ENCODE data around the gene CDH13.

The CDH13 gene

GRCh38 chr16:83019963-83020362, 393.2 kb downstream of the CDH13 start:
- Histone ChIP-seq H3F3A (ENCODE audit: insufficient read depth, low read length) (no peaks in the 10 kb centered on the region), H4K20me1 (ENCODE audit: insufficient read depth, low read length) (no peaks in the 10 kb centered on the region), H3K27ac (ENCODE audit: low read length) (no peak overlapping the region), H3K79me2 (ENCODE audit: low read length) (no peaks in the 10 kb centered on the region), H3K4me1 (ENCODE audit: low read length) (no peaks in the 10 kb centered on the region), H3K27me3 (replicated peaks; ENCODE audit: insufficient read depth, low read length) (no peaks in the 10 kb centered on the region), H3K36me3 (replicated peaks; ENCODE audit: insufficient read depth, low read length) (no peaks in the 10 kb centered on the region), H3K4me2 (ENCODE audit: low read depth, low read length) (no peak overlapping the region), H2AFZ (ENCODE audit: low read length) (no peak overlapping the region), H3K4me3 (ENCODE audit: low read length) (no peak overlapping the region), H3K9ac (ENCODE audit: low read length) (no peak overlapping the region), H3K9me3 (replicated peaks; ENCODE audit: insufficient read depth, low read length) (no peaks in the 10 kb centered on the region), H3K9me2 (replicated peaks; ENCODE audit: insufficient read depth, low read length) (no peaks in the 10 kb centered on the region)
- no peak for TF ChIP-seq CTCF (IDR thresholded peaks at IDR 0.05; ENCODE audit: low read length)
- no peak for TF ChIP-seq EZH2 (optimal IDR thresholded peaks at IDR 0.05; ENCODE audit: low read depth, low read length)
- TF ChIP-seq EZH2phosphoT487 (IDR thresholded peaks at IDR 0.05; ENCODE audit: low read length) = no peak
- no peak for DNase-seq

GRCh38 chr16:83021045-83021444, 394.3 kb downstream of the CDH13 start:
- no peak for TF ChIP-seq CTCF (IDR thresholded peaks at IDR 0.05; ENCODE audit: low read length)
- TF ChIP-seq EZH2 (optimal IDR thresholded peaks at IDR 0.05; ENCODE audit: low read depth, low read length) = no peak
- no peak for TF ChIP-seq EZH2phosphoT487 (IDR thresholded peaks at IDR 0.05; ENCODE audit: low read length)
- H4K20me1 ChIP-seq (ENCODE audit: insufficient read depth, low read length) = no peaks in the 10 kb centered on the region
- no peak overlapping the region for H3K27ac ChIP-seq (ENCODE audit: low read length)
- no peaks in the 10 kb centered on the region for H3K27me3 ChIP-seq (replicated peaks; ENCODE audit: insufficient read depth, low read length)
- no peaks in the 10 kb centered on the region for H3K36me3 ChIP-seq (replicated peaks; ENCODE audit: insufficient read depth, low read length)
- H3K79me2 ChIP-seq (ENCODE audit: low read length) = no peaks in the 10 kb centered on the region
- no peak overlapping the region for H2AFZ ChIP-seq (ENCODE audit: low read length)
- no peak overlapping the region for H3K4me2 ChIP-seq (ENCODE audit: low read depth, low read length)
- H3K9me3 ChIP-seq (replicated peaks; ENCODE audit: insufficient read depth, low read length) = no peaks in the 10 kb centered on the region
- no peak overlapping the region for H3K4me3 ChIP-seq (ENCODE audit: low read length)
- no peak overlapping the region for H3K9ac ChIP-seq (ENCODE audit: low read length)
- no peaks in the 10 kb centered on the region for H3F3A ChIP-seq (ENCODE audit: insufficient read depth, low read length)
- H3K4me1 ChIP-seq (ENCODE audit: low read length) = no peaks in the 10 kb centered on the region
- no peak for DNase-seq
- H3K9me2 ChIP-seq (replicated peaks; ENCODE audit: insufficient read depth, low read length) = no peaks in the 10 kb centered on the region

GRCh38 chr16:83021746-83022145, 395.0 kb downstream of the CDH13 start:
- Histone ChIP-seq H3K4me3 (ENCODE audit: low read length) (no peak overlapping the region), H3K79me2 (ENCODE audit: low read length) (no peaks in the 10 kb centered on the region), H2AFZ (ENCODE audit: low read length) (no peak overlapping the region), H3K27ac (ENCODE audit: low read length) (no peak overlapping the region), H4K20me1 (ENCODE audit: insufficient read depth, low read length) (no peaks in the 10 kb centered on the region), H3K27me3 (replicated peaks; ENCODE audit: insufficient read depth, low read length) (no peaks in the 10 kb centered on the region), H3K9me2 (replicated peaks; ENCODE audit: insufficient read depth, low read length) (no peaks in the 10 kb centered on the region), H3K4me2 (ENCODE audit: low read depth, low read length) (no peak overlapping the region), H3K9me3 (replicated peaks; ENCODE audit: insufficient read depth, low read length) (no peaks in the 10 kb centered on the region), H3K4me1 (ENCODE audit: low read length) (no peaks in the 10 kb centered on the region), H3K9ac (ENCODE audit: low read length) (no peak overlapping the region), H3F3A (ENCODE audit: insufficient read depth, low read length) (no peaks in the 10 kb centered on the region), H3K36me3 (replicated peaks; ENCODE audit: insufficient read depth, low read length) (no peaks in the 10 kb centered on the region)
- DNase-seq = no peak
- no peak for TF ChIP-seq EZH2 (optimal IDR thresholded peaks at IDR 0.05; ENCODE audit: low read depth, low read length)
- no peak for TF ChIP-seq CTCF (IDR thresholded peaks at IDR 0.05; ENCODE audit: low read length)
- no peak for TF ChIP-seq EZH2phosphoT487 (IDR thresholded peaks at IDR 0.05; ENCODE audit: low read length)
